A172 (cell line): Measurements from ENCODE around the gene NAA25. TPM values are rescaled to one million over a fixed set of nuclear protein-coding genes. Genes with fewer than 3 reads are reported as not detected.
"Not testable (repeated sequence)": the region's sequence is repeated elsewhere in the genome, so short reads cannot be mapped to it uniquely, and the experiment has no call there.

Experiments used
- DNase-seq: peaks from one replicate; pipeline ENCODE4 v3.0.0-alpha.2; 2015; ENCODE audit warnings: low spot score
- total RNA-seq: library from RNA; depleted of rRNA; stranded (reverse); fragments of >200 nt; shearing (Covaris generic); gene quantifications from 2 replicates; pipeline ENCODE4 v1.2.3, GENCODE V29; 2014

The NAA25 gene
- total RNA-seq, 1 experiment from 2014 or later, result 25.0 TPM

DNA sequence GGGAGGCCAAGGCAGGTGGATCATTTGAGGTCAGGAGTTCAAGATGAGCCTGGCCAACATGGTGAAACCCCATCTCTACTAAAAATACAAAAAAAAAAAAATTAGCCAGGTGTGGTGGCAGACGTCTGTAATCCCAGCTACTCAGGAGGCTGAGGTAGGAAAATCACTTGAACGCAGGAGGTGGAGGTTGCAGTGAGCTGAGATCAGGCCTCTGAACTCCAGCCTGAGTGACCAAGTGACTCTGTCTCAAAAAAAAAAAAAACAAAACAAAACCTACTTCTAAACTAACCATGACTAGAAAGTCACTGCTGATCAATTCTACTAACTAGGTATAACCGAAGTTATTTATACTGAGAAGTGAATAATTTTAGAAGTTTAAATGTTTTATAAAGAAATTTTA is 99.0 kb downstream of the NAA25 start:
- DNase-seq, result not testable (repeated sequence)

DNA sequence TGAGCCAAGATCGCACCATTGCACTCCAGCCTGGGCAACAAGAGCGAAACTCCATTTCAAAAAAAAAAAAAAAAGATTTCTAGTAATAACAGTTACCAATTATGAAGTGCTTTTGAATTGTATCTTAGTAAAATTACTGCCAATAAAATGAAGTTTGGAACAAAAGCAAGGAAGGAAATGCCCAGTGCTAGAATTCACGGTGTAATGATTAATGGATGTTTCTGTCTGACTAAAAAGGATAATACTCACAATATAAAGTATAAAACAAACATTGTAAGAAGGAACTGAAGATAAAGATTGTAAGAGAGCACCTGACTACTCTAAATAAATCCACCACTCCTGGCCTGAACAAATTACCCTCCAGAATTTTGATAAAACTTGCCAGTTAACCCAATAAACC is 99.7 kb downstream of the NAA25 start:
- DNase-seq, result no peak

DNA sequence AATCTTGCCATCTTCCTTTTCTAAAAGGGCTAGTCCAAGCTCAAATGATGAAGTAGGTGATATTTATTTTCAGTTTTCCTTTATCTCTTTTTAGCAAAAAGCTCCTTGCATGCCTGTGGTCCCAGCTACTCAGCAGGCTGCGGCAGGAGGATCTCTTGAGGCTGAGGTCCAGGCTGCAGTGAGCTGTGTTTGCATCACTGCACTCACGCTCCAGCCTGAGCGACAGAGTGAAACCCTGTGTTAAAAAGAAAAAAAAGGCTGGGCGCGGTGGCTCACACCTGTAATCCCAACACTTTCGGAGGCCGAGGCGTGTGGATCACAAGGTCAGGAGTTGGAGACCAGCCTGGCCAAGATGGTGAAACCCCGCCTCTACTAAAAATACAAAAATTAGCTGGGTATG is 100.6 kb downstream of the NAA25 start:
- no peak for DNase-seq

DNA sequence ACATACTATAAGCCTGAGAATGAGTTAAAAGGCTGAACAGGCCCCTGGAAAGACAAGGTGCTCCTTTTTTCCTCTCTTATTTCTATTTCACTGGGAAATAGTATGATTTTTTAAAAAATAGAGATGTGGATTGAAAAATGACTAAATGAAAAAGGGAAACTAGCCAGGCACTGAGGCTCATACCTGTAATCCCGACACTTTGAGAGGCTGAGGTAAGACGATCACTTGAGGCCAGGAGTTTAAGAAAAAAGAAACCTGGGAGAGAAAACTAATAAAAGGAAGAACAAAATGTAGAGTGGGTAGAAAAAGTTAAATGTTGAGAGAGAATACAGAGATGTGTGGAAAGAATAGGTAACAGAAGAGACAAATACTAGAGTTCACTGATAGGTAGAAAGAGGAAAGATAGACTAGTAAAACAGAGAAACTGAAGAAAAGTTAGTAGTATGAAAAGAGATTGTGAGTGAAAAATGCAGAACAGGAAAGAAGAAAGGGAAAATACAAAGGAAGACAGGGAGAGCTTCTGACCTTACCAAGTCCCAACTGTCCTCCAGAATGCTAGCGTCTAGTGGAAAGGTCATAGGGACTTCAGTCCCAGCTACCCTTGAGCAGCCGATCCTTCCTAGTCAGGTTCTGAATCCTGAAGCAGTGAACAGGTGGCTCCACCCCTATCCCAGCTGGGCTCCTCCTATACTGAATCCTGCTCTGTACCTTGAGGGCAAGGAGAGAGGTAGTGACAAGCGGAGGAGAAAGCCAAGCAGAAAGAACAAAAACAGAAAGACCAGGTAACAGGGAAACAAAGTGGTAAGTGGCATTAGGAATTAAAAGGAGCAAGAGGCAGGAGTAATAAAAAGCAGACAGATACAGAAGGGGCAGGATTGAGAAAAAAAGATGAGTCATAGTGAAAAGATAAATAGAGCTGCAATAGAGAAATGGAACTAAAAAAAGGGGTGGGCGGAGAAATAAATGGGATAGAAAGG is 102.9 kb downstream of the NAA25 start:
- DNase-seq, result no peak

DNA sequence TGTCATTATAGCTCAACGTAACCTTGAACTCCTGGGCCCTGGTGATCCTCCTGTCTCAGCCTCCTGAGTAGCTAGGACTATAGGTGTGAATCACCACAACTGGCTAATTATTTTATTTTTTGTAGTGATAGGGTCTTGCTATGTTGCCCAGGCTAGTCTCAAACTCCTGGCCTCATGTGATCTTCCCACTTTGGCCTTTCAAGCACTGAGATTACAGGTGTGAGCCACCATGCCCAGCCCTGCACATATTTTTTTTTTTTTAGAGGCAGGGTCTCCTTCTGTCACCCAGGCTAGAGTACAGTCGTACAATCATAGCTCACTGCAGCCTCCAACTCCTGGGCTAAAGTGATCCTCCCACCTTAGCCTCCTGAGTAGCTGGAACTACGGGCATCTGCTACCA is 104.5 kb downstream of the NAA25 start:
- DNase-seq, result no peak

DNA sequence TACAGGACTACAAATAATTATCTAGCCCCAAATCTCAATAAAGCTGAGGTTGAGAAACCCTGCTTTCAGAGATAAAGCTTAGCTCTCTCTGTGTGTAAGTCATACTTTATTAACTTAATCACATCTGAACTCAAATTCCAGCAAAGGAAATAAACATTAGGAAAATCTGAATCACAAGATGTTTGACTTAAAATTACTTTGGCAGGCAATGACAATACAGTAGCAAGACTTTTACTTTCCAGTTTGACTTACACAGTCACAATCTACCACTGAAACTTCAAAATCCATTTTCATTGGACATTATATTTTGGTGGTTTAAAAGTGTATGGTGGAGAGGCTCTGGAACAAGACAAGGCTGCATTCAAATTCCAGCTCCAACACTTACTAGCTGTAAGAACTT is 107.0 kb downstream of the NAA25 start:
- DNase-seq, result no peak

DNA sequence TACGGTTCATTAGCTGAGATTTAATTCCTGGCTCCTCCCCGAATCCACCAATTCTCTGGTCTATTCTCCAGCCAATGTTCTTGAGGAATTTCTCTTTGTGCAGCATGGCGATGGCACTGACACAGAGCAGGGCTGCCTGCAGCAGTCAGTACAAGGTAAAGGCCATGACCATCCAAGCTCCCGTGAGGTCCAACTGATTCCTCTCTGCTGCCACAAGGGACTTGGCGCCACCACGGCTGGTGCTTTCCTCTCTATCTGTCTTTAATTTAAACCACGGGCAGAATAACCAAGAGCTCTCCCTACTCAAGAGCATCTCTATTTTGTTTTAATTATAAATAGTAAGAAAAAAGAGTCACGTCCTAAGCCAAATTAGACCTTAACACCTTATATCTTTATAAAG is 107.8 kb downstream of the NAA25 start:
- no peak for DNase-seq

DNA sequence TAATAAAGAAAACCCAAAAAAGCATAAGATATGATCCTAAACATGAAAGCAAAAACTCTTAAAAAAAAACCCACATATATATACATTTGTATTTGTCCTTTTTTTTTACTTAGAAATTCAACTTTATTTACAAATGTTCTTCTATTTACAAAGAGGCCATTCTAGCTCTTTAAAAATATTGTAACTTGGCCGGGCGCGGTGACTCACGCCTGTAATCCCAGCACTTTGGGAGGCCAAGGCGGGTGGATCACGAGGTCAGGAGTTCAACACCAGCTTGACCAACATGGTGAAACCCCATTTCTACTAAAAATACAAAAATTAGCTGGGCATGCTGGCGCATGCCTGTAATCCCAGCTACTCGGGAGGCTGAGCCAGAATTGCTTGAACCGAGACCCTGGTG is 109.5 kb downstream of the NAA25 start:
- not testable (repeated sequence) for DNase-seq

DNA sequence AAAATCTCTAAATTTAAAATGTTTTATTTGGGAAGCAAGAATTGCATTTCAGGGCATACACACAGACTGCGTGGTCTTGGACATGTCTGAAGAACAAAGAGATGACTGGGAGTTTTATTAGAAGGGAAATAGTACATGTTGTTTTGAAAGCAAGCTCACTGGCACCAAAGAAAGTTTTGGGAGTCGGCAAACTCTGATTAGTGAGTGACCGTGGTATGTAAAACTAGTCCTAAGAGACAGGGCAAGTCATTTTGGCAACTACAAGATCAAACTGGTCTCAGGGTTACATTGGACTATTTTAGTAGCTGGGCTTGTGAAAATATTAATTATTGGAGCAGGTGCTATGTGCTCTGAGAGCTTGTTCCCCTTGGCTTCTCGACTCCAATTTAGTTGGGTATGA is 110.6 kb downstream of the NAA25 start:
- no peak for DNase-seq

DNA sequence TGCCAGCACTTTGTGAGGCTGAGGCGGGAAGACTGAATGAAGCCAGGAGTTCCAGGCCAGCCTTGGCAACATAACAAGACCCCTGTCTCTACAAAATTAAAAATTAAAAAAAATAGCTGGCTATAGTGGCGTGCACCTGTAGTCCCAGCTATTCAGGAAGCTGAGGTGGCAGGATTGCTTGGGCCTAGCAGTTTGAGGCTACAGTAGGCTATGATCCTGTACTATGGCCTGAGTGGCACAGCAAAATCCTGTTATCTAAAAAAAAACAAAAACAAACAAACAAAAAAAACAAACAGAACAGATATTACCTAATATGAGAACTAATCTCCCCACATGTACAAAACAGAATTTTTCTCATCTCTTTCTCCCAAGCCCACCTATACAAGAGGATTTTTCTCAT is 111.3 kb downstream of the NAA25 start:
- DNase-seq, result no peak

DNA sequence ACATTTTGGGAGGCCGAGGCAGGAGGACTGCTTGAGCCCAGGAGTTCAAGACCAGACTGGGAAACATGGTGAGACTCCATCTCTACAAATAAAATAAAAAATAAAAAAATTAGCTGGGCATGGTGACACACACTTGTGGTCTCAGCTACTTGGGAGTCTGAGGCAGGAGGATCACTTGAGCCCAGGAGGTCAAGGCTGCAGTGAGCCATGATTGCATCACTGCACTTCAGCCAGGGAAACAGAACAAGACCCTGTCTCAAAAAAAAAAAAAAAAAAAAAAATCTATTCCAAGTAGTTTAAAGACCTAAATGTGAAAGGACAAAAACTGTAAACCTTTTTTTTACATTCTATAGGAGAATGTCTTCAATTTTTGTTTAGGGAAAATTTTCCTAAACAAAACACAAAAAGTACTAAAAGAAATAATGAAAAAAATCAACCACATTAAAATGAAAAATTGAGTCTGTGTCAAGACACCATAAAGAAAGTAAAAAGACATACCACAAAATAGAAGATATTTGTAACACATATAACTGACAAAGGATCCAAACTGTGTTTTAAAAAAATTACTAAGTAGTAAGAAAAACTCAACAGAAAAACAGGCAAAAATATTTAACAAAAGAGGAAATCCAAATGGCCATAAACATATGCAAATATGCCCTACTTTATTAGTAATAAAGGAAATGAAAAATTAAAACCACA is 112.7 kb downstream of the NAA25 start:
- no peak for DNase-seq

DNA sequence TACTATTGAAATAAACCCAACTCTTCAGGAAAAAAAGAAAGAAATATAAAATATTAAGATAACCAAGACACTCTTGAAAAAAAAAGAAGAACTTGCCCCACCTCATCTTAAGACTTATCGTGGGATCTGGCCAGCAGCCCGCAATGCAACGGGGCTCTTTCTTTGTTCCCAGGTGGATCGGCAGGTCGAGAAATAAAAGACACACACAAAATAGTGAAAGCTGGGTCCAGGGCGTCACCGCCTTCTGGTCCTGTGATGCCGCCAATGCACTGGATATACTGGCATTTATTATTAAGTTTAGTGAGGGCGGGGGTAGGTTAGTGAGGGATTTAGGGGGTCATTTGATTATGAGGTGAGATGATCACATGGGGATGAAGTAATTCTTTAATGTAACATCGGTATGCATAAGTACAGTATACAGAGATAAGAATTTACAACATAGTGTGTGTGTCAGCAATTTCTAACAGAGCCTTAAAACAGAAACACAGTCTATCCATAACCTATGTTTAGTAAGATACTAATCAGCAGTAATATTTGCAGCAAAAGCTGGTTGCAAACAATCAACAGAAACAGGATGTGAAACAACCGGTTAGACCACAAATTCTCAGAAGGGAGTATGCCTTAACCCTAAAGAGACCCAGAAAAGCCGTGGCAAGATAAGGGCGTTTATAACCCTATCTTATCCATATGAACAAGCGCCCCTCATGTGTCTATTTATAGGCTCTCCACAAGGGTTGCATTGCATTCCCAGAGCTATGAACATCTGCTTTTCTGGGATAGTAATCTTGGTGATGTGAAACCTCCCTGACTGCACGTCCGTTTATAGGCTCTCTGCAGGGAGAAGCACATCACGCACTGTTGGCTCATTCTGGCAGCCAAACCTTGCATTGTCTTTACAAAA is 114.1 kb downstream of the NAA25 start:
- not testable (repeated sequence) for DNase-seq

DNA sequence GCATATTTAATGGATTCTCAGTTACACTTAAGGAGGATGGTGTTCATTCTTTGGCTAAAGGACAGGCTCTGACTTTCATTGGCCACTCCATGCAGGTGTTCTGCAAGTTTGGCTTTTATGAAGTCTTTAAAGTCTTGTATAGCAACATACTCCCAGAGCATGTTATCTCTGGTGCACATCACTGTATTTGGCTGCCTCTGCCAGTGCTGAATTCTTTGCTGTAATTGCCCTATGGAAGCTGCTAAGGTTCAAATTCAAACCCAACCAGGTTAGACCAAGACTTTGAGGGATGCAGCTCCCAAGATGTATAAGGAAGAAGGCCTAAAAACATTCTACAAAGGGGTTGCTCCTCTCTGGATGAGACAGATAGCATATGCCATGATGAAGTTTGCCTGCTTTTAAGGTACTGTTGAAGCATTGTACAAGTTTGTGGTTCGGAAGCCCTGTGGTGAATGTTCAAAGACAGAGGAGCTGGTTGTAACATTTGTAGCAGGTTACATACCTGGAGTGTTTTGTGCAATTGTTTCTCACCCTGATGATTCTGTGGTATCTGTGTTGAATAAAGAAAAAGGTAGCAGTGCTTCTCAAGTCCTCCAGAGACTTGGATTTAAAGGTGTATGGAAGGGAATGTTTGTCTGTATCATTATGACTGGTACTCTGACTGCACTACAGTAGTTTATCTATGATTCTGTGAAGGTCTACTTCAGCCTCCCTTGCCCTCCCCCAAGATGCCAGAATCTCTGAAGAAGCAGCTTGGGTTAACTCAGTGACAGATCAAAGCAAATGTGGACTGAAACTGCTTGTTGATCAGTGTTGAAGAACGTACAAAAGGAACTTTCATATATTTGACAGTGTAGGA is 115.1 kb downstream of the NAA25 start:
- no peak for DNase-seq

DNA sequence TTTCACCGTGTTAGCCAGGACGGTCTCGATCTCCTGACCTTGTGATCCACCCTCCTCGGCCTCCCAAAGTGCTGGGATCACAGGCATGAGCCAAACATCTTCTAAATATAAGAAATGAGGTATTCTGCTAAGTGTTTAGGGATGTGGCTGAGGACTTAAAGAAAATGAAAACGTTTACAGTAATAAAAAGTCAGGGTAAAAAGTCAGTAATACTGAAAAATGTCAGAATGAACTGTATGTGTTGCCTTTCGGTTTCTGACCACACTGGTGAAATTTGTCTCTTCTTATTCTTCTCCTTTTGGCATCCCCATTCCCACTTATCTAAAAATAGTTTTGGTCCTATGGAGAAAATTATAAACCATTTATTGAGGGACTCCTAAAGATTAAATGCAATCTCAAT is 116.1 kb downstream of the NAA25 start:
- DNase-seq, result no peak

DNA sequence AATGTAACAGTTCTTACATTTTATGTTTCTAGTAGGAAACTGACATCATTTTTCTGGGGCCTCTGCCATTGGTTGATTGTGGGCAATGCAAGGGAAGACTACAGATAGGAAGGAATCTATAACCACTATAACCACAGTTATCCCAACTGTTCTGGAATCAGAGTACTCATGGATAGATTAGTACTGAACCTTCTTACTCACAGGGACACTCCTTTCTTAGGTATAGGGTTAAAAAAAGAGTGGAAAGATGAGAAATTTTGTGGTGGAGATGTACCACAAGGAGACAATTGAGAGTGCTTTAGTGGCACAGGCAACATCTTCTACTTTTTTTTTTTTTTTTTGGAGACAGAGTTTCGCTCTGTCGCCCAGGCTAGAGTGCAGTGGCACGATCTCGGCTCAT is 116.6 kb downstream of the NAA25 start:
- DNase-seq, result no peak

DNA sequence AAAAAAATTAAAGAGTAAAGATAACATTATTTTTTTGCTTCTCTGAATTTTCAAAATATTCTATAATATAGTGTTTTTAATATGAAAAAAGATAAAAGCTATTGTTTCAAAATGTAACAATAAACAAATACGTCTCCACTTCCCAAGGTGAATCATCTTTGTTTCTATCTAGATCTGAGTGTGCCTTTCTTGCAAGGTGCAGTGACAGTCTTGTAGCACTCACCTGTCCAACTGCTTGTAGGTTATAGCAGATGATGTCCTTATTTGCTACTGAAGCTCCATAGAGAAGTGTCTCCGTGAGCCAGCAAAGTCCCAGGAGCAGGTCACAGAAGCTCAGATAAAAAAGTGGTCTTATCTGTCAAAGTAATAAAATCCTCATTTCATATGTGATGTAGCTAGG is 117.0 kb downstream of the NAA25 start:
- DNase-seq, result no peak

DNA sequence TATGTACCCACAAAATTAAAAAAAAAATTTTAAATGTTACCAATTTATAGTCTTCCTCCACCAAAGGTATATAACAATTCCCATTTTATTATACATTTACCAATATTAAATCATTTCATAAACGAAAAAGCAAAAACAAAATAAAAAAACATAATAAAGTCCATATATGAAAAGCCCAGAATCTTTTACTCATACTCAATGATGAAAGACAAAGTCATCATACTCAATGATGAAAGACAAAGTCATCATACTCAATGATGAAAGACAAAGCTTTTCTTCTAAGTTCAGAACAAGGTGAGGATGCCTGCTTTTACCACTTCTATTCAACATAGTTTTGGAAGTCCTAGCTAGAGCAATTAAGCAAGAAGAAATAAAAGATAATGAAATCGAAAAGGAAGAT is 123.8 kb downstream of the NAA25 start:
- no peak for DNase-seq

DNA sequence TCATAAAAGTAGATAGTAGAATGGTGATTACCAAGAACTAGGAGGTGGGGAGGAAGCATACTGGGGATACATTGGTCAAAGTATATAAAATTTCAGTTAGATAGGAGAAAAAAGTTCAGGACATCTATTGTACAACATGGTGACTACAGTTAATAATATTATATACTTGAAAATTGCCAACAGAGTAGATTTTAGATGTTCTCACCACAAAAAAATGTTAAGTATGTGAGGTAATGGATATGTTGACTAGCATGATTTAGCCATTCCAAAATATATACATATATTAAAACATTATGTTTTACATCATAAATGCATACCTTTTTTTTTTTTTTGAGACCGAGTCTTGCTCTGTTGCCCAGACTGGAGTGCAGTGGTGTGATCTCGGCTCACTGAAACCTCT is 126.6 kb downstream of the NAA25 start:
- DNase-seq, result peak; percentile 14

DNA sequence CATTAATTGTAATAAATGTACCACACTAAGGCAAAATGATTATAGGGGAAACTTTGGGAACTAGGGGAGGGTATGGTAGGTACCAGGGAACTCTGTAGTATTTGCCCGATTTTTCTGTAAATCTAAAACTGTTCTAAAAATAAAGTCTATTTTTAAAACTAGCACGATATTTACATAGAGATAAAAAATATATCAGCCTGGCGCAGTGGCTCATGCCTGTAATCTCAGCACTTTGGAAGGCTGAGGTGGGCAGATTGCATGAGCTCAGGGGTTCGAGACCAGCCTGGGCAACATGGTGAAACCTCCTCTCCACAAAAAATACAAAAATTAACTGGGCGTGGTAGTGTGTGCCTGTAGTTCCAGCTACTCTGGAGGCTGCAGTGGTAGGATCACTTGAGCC is 128.0 kb downstream of the NAA25 start:
- no peak for DNase-seq

DNA sequence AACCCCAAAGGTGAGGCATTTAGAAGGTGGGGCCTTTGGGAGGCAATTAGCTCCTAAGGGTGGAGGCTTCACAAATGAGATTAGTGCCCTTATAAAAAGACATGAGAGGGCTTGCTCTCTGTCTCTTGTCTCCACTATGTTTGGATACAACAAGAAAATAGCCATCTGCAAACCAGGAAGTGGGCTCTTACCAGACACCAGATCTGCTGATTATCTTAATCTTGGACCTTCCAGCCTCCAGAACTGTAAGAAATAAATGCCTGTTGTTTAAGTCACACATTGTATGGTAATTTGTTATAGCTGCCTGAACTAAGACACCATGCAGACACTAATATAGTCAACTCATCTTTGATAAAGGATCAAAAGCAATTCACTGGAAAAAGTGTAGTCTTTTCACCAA is 130.0 kb downstream of the NAA25 start:
- DNase-seq, result no peak

DNA sequence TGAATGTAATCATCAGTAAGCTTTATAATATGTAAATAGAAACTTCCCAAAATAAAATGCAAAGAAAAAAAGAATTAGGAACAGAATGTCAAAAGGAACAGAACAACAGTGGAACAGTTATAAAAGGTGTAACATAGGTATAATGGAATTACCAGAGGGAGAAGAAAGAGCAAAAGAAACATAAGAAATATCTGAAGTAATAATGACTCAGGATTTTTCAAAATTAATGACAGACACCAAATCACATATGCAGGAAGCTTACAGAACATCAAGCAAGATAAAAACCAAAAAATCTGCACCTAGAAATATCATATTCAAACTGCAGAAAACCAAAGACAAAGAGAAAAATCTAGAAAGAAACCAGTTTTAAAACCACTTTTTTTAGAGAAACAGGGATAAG is 131.7 kb downstream of the NAA25 start:
- no peak for DNase-seq
